Osteoblast (primary cell): ENCODE measurements around the gene HMG20B. TPM values are rescaled to one million over a fixed set of nuclear protein-coding genes. Genes with fewer than 3 reads are reported as not detected.

Experiments used
- DNase-seq: peaks from one replicate; pipeline ENCODE4 v3.0.0; 2011; ENCODE audit warnings: low spot score, mixed read lengths; ENCODE audit not compliant: insufficient read length; ENCODE audit errors: missing footprints
- H2AFZ ChIP-seq: 2 replicates; pipeline ENCODE4 v1.6.0; 2011; ENCODE audit warnings: mild to moderate bottlenecking, low read length
- H3K27ac ChIP-seq: 2 replicates; pipeline ENCODE4 v1.5.1; 2011; ENCODE audit warnings: mild to moderate bottlenecking, low read depth, low read length, moderate library complexity
- H3K27me3 ChIP-seq: 2 replicates; pipeline ENCODE4 v1.6.0; 2012; ENCODE audit warnings: mild to moderate bottlenecking, control low read depth, inconsistent platforms, low read length, moderate library complexity; ENCODE audit not compliant: insufficient read depth
- H3K36me3 ChIP-seq: 2 replicates; pipeline ENCODE4 v1.5.1; 2011; ENCODE audit warnings: mild to moderate bottlenecking, low read length, control low read depth, moderate library complexity; ENCODE audit not compliant: insufficient read depth
- H3K4me1 ChIP-seq: 2 replicates; pipeline ENCODE4 v1.5.1; 2011; ENCODE audit warnings: mild to moderate bottlenecking, low read length, control low read depth, moderate library complexity; ENCODE audit not compliant: insufficient read depth
- H3K4me2 ChIP-seq: 2 replicates; pipeline ENCODE4 v1.6.0; 2011; ENCODE audit warnings: mild to moderate bottlenecking, low read length; ENCODE audit not compliant: insufficient read depth
- H3K4me3 ChIP-seq: fragments of 200-600 bp; sonication (generic); 3 replicates; pipeline ENCODE4 v1.5.1; 2012; ENCODE audit warnings: mild to moderate bottlenecking, low read length, inconsistent platforms; ENCODE audit not compliant: insufficient read depth
- H3K79me2 ChIP-seq: 2 replicates; pipeline ENCODE4 v1.6.0; 2012; ENCODE audit warnings: mild to moderate bottlenecking, low read length, control low read depth, inconsistent platforms; ENCODE audit not compliant: insufficient read depth
- H3K9me3 ChIP-seq: 2 replicates; pipeline ENCODE4 v1.5.1; 2011; ENCODE audit warnings: low read depth, low read length, control low read depth
- H4K20me1 ChIP-seq: 2 replicates; pipeline ENCODE4 v1.6.0; 2012; ENCODE audit warnings: mild to moderate bottlenecking, low read length, control low read depth; ENCODE audit not compliant: insufficient read depth
- total RNA-seq: library from RNA; depleted of rRNA; stranded (reverse); fragments of >200 nt; gene quantifications from 2 replicates; pipeline ENCODE4 v1.2.3, GENCODE V29; 2012
- TF ChIP-seq, protein P1 (sequence below): IDR thresholded peaks from 2 replicates; pipeline ENCODE4 v1.5.1; 2011; ENCODE audit warnings: mild to moderate bottlenecking, low read depth, low read length, moderate library complexity; ENCODE audit errors: extremely low read depth

HMG20B gene
- total RNA-seq, 1 donor: 65.9 TPM

DNA sequence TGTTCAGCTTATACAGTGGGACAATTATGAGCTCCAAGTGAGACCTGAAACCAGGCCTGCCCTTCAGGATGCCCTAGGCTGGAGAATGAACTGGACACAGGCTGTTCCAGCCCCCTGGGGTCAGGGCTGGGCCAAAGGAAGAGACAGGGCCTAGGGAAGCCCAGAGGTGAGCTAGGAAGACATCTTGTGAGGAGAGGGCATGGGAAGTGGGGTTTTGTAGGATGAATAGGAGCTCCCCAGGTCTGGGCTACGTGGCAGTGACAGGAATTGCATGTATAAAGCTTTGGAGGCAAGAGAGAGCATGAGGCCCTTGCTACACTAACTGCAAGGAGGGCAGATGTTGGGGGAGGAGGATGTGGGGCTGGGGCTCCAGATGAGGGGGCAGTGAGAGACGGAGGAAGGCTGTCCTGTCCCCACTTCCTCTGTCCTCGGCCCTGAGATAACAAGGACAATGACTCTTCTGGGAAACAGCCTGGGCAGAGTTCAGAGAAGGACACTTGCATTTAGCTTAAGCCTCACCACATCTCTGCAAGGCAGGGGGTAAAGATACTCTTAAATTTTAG, 35.4 kb downstream of the HMG20B start:
- TF ChIP-seq, protein P1, sequence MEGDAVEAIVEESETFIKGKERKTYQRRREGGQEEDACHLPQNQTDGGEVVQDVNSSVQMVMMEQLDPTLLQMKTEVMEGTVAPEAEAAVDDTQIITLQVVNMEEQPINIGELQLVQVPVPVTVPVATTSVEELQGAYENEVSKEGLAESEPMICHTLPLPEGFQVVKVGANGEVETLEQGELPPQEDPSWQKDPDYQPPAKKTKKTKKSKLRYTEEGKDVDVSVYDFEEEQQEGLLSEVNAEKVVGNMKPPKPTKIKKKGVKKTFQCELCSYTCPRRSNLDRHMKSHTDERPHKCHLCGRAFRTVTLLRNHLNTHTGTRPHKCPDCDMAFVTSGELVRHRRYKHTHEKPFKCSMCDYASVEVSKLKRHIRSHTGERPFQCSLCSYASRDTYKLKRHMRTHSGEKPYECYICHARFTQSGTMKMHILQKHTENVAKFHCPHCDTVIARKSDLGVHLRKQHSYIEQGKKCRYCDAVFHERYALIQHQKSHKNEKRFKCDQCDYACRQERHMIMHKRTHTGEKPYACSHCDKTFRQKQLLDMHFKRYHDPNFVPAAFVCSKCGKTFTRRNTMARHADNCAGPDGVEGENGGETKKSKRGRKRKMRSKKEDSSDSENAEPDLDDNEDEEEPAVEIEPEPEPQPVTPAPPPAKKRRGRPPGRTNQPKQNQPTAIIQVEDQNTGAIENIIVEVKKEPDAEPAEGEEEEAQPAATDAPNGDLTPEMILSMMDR: no peak
- H3K27me3 ChIP-seq: peaks cover 2% of the 10 kb centered on the region
- H3K9me3 ChIP-seq: no peaks in the 10 kb centered on the region
- H3K4me1 ChIP-seq: peaks cover 13% of the 10 kb centered on the region
- peaks cover 13% of the 10 kb centered on the region for H3K36me3 ChIP-seq
- H2AFZ ChIP-seq: no peak overlapping the region
- no peaks in the 10 kb centered on the region for H3K79me2 ChIP-seq
- no peak overlapping the region for H3K4me3 ChIP-seq
- DNase-seq: no peak
- no peak overlapping the region for H3K27ac ChIP-seq
- no peaks in the 10 kb centered on the region for H4K20me1 ChIP-seq
- no peak overlapping the region for H3K4me2 ChIP-seq

DNA sequence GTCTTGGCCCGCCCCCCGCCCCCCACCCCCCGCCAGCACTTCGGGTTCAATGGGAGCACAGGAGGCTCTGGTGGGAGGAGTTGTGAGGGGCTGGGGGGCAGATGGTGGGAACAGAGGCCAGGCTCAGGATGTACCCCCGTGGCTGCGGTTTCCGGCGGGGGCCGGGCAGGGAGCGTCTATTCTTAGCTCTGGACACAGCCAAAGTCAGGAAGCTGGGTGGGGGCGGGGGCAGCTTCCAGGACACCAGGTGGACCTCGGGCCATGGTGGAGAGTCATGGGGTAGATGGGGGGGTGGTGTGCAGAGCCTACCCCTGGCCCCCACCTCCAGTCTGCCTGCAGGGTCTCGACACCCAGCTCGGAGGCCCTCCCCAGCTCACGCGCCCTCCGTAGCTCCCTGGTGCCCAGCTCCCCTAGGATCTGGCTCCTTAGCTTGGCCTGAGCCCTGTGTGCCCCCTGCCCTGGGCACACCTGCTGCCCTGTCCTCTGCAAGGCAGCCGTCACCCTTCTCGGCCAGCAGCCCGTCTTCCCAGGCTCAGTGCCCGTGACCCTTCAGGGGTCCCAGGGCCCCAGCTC, 36.1 kb downstream of the HMG20B start:
- H4K20me1 ChIP-seq: no peaks in the 10 kb centered on the region
- H3K79me2 ChIP-seq: no peaks in the 10 kb centered on the region
- H3K4me2 ChIP-seq: no peak overlapping the region
- DNase-seq: no peak
- TF ChIP-seq, protein P1: no peak
- no peak overlapping the region for H2AFZ ChIP-seq
- H3K36me3 ChIP-seq: peaks cover 13% of the 10 kb centered on the region
- no peak overlapping the region for H3K4me3 ChIP-seq
- peaks cover 2% of the 10 kb centered on the region for H3K27me3 ChIP-seq
- H3K27ac ChIP-seq: no peak overlapping the region
- no peaks in the 10 kb centered on the region for H3K9me3 ChIP-seq
- H3K4me1 ChIP-seq: peaks cover 13% of the 10 kb centered on the region

DNA sequence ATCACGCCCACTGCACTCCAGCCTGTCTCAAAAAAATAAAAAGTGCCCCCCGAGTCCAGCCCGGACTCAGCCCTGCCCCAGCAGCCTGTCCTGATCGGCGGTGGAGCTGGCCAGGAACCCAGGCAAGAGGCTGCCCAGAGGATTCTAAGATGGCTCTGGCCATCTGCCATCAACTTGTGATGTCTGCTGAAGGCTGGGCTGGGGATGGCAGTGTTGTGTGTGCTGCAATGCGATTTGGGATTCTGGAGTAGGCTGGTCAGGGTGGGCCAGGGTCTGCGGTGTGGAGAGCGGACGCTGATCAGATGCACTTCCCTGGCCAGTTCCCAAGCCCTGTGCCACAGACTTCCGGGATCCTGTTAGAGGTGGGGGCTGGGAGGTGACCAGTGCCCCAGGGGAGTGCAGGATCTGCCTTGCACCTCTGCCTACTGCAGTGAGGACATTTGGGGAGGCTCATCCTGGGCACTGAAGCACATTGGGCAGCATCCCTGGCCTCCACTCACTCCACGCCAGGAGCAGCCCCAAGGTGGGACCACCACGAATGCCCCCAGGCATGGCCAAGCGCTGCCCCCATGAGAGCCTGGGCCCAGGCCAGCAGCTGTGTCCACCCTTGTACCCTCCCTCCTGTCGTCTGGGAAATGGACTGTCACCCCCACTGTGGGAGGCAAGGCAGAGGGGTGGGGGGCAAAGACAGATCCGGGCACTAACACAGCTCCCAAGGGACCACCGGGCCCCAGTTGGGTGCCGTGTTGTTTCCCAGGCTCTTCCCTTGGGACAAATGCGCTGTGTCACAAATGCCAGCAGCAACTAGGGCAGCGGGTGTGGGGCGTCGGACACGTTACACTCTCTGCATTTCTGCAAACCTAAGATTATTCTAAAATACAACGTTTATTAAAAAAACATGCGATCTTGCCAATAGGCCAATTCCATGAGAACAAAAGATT, 37.3 kb downstream of the HMG20B start:
- H4K20me1 ChIP-seq: no peaks in the 10 kb centered on the region
- no peaks in the 10 kb centered on the region for H3K9me3 ChIP-seq
- peaks cover 13% of the 10 kb centered on the region for H3K4me1 ChIP-seq
- no peak for DNase-seq
- no peak overlapping the region for H2AFZ ChIP-seq
- peaks cover 13% of the 10 kb centered on the region for H3K36me3 ChIP-seq
- H3K27ac ChIP-seq: no peak overlapping the region
- TF ChIP-seq, protein P1: no peak
- peaks cover 2% of the 10 kb centered on the region for H3K27me3 ChIP-seq
- H3K4me2 ChIP-seq: no peak overlapping the region
- no peak overlapping the region for H3K4me3 ChIP-seq
- no peaks in the 10 kb centered on the region for H3K79me2 ChIP-seq
